AG20443 (cell line): Measurements from ENCODE around the gene PVRIG.
"Not testable (repeated sequence)": the region's sequence is repeated elsewhere in the genome, so short reads cannot be mapped to it uniquely, and the experiment has no call there.

Source experiments
- DNase-seq: peaks from one replicate; pipeline ENCODE4 v3.0.0; 2012; ENCODE audit warnings: low spot score, mixed read lengths

The PVRIG gene

GRCh38 chr7:100219801-100220585 is at the start of gene PVRIG:
Gene PVRIG, plus strand, starts transcription at chr7:100219949. Its CDS starts 22 bp downstream, at chr7:100219971.
- DNase-seq: not testable (repeated sequence)

DNA sequence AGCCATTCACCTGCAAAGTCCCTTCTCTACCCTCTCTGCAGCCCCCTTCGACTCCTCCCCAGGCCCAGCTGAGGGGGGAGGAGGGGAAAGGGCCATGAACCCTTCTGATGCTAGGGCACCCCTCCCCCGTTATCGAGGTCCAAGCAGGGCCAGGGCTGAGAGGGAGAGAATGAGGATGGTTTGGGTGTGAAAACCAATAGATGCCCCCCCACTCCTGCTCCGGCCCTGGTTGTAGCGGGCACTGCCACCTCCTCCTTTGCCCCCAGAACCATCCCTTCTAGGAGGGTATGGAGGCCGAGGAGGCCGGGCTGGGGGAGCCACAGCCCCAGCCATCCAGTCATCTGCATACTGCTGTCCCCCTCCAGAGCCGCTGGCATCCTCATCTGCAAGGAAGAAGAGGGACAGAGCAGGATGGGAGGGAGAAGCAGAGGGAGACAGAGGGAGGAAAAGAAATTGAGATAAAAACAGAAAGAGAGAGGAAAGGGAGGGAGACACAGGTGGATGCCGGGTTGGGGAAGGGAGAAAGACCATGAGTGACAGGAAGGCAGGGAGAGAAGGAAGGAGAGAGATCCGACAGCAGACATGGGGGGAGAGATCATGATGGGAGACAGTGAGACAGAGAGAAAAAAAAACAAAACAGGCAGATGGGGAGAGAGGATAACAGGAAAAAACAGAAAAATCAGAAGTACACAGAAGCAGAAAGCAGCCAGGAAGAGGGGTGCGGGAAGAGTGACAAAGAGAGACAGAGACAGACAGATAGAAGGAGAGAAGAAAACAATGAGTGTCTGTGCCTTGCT is 49.5 kb upstream of the PVRIG start:
- DNase-seq: no peak

DNA sequence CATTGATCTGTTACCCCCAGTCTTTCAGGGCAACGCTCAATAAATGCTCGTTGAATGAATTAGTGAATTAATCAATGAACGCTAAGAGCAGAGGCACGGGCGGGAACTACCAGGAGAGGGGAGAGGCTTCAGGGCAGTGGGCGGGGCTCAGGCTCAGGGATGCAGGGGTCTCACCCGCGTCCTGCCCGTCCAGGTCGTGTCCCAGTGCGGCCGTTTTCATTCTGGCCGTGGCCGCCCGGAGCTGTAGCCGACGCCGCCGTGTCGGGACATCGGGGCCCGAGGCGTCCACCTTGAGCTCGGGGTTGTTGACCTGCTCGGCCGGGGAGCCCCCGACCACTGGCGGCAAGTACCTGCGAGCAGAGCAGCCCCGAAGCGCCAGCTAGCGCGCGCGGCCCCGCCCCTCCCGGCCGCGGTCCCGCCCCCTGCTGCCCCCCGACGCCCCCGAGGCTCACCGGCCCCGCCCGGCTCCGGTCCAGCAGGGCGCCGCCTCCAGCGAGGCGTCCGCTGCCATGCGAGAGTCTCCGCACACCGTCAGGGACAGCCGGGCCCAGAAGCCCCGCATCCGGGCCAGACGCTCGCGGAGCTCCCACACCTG is 48.6 kb upstream of the PVRIG start:
- peak; percentile 49 for DNase-seq

- no peak for DNase-seq
Measured at GRCh38 chr7:100171840-100172239, 47.9 kb upstream of the PVRIG start.

GRCh38 chr7:100173806-100174495 is 45.8 kb upstream of the PVRIG start:
- no peak for DNase-seq

- DNase-seq: no peak
Measured at GRCh38 chr7:100174582-100174981, 45.2 kb upstream of the PVRIG start.

GRCh38 chr7:100175296-100175935 is 44.3 kb upstream of the PVRIG start:
- DNase-seq: no peak

- DNase-seq: no peak
Measured at GRCh38 chr7:100176096-100177044, 43.4 kb upstream of the PVRIG start.

GRCh38 chr7:100177045-100178001 is 42.4 kb upstream of the PVRIG start, which contains the start of the genes GPC2 and STAG3:
Gene GPC2, minus strand, starts transcription at chr7:100177381. Its CDS starts 182 bp downstream, at chr7:100177199.
Gene STAG3, plus strand, starts transcription at chr7:100177918. Its CDS starts 2,639 bp downstream, at chr7:100180557.
- DNase-seq: peak; percentile 98

GRCh38 chr7:100180084-100180483 is 39.7 kb upstream of the PVRIG start:
- DNase-seq: not testable (repeated sequence)

DNA sequence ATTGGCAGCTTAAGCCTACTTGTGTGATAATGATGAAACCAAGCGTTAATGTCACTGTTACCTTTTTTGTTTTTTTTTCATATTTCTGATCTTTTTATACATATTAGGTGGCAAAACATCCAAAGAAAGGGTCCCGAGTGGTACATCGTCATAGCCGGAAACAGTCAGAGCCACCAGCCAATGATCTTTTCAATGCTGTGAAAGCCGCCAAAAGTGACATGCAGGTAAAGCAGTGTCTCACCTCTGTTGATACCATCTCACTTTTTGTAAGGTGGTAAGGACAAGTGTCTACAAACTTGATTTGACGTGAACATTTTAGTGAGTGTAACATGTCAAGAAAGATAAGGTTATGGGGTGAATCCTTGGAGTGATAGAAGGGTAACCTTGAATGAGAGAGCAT is 37.1 kb upstream of the PVRIG start:
- not testable (repeated sequence) for DNase-seq

- DNase-seq: not testable (repeated sequence)
Measured at GRCh38 chr7:100183090-100183489, 36.7 kb upstream of the PVRIG start.

GRCh38 chr7:100185726-100186125 is 34.0 kb upstream of the PVRIG start:
- DNase-seq: no peak

DNA sequence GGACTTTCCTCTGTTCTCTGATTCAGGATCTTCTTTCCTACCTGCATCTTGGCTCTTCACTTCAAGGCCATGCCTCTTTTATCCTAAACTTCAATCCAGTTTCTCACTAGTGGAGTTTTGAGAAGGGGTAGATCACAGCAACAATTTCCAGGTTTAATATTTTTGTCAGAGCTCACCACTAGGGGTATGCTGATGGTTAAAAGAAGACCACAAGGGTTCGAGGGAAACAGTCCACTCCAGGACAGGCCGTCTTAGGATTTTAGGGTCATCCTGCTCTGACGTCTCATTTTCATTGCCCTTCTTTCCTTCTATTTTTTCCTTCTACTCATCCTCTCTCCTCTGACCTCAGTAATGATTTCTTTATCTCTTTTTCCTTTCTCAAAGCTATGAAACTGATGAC is 30.7 kb upstream of the PVRIG start:
- no peak for DNase-seq

GRCh38 chr7:100190048-100190711 is 29.6 kb upstream of the PVRIG start:
- peak; percentile 32 for DNase-seq

DNA sequence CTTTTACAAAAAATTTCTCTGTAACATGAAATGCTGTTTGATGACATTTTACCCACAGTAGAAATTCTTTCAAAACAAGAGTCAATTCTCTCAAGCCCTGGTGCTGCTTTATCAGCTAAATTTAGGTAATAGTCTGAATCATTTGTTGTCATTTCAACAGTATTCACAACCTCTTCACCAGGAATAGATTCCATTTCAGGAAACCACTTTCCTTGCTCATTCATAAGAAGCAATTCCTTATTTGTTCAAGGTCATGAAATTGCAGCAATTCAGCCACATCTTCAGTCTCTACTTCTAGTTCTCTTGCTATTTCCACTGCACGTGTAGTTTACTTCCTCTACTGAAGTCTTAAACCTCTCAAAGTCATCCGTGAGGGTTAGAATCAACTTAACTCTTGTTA is 28.0 kb upstream of the PVRIG start:
- DNase-seq: no peak

- DNase-seq: not testable (repeated sequence)
Measured at GRCh38 chr7:100192281-100192862, 27.4 kb upstream of the PVRIG start.

DNA sequence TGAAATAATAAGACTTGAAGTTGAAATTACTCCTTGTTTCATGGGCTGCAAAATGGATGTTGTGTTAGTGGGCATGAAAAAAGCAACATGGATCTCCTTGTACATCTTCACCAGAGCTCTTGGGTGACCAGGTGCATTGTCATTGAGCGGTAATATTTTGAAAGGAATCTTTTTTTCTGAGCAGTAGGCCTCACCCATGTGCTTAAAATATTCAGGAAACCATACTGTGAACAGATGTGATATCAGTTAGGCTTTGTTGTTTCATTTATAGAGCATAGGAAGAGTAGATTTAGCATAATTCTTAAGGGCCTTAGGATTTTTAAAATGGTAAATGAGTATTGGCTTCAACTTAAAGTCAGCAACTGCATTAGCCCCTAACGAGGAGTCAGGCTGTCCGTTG is 26.8 kb upstream of the PVRIG start:
- no peak for DNase-seq
